Stimulated activated CD8-positive, alpha-beta memory T cell treated with anti-CD3 and anti-CD28 coated beads, Interleukin-15, amount 100 ng/mL, for 4 hours (primary cell): Measurements from ENCODE around the gene GRM4.

Experiments used
- DNase-seq, 2 donors: peaks; one replicate each; pipeline ENCODE4 v3.0.0-alpha.2; 2020; ENCODE audit warnings: low read depth in 2 of 2

The GRM4 gene

GRCh38 chr6:34143196-34143883, 2.5 kb downstream of the GRM4 start:
- no peak for DNase-seq

GRCh38 chr6:34142061-34142998, 3.6 kb downstream of the GRM4 start:
- DNase-seq = no peak

- DNase-seq = no peak
These were observed 5.8 kb downstream of the GRM4 start for GRCh38 chr6:34140075-34140474.

GRCh38 chr6:34138914-34139510, 6.9 kb downstream of the GRM4 start:
- DNase-seq = no peak

- DNase-seq = no peak
These were observed 7.7 kb downstream of the GRM4 start for GRCh38 chr6:34138191-34138590.

- DNase-seq = no peak
These were observed 10.3 kb downstream of the GRM4 start for GRCh38 chr6:34135541-34135940.

- no peak for DNase-seq
These were observed 13.3 kb downstream of the GRM4 start for GRCh38 chr6:34132486-34133185.

- no peak for DNase-seq
These were observed 14.3 kb downstream of the GRM4 start for GRCh38 chr6:34131326-34132290.

GRCh38 chr6:34130862-34131261, 15.0 kb downstream of the GRM4 start:
- no peak for DNase-seq

- DNase-seq = no peak
These were observed 16.1 kb downstream of the GRM4 start for GRCh38 chr6:34129753-34130152.

GRCh38 chr6:34128045-34128444, 17.8 kb downstream of the GRM4 start:
- DNase-seq = no peak

GRCh38 chr6:34126419-34126818, 19.5 kb downstream of the GRM4 start:
- DNase-seq = no peak

GRCh38 chr6:34125939-34126338, 19.9 kb downstream of the GRM4 start:
- no peak for DNase-seq

GRCh38 chr6:34120953-34121675, 24.8 kb downstream of the GRM4 start:
- DNase-seq = no peak

GRCh38 chr6:34115915-34116314, 30.0 kb downstream of the GRM4 start:
- no peak for DNase-seq

- no peak for DNase-seq
These were observed 30.5 kb downstream of the GRM4 start for GRCh38 chr6:34115403-34115795.

- DNase-seq = no peak
These were observed 31.0 kb downstream of the GRM4 start for GRCh38 chr6:34114695-34115402.

- no peak for DNase-seq
These were observed 32.4 kb downstream of the GRM4 start for GRCh38 chr6:34113532-34113931.

- DNase-seq = no peak
These were observed 33.8 kb downstream of the GRM4 start for GRCh38 chr6:34112126-34112525.

- DNase-seq = no peak
These were observed 35.3 kb downstream of the GRM4 start for GRCh38 chr6:34110610-34111009.
